GM18508 (cell line): ENCODE results near the gene CSH1.
"Not testable (repeated sequence)": the region's sequence is repeated elsewhere in the genome, so short reads cannot be mapped to it uniquely, and the experiment has no call there.

Source experiments
- ATAC-seq: cut with Tn5 transposase; IDR thresholded peaks from one replicate; pipeline ENCODE4 v1.9.1; 2021; ENCODE audit warnings: moderate number of reproducible peaks; ENCODE audit not compliant: insufficient read depth, unreplicated experiment

CSH1 gene

DNA sequence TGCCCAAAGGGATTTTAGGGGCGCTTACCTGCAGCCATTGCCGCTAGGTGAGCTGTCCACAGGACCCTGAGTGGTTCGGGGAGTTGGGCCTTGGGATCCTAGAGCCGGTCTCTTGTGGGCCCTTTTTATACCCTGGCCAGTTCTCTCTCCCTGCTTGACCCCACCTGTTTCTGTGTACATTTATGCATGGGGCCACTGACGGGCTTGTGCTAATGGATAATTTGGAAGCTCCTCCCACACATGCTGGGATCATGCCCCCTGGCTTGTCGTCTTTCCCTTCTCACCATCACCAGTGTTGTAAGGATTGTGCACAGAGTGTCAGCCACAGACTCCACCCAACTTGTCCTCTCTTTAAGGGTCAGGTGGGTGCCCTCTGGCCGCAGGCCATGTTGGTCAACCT lies 22.8 kb downstream of the CSH1 start, which contains the start of gene CSH2:
CSH2 (minus strand) TSS at position 101 of the 400 bp plus-strand sequence; CDS start at position 38, 63 bp downstream.
- ATAC-seq = not testable (repeated sequence)

DNA sequence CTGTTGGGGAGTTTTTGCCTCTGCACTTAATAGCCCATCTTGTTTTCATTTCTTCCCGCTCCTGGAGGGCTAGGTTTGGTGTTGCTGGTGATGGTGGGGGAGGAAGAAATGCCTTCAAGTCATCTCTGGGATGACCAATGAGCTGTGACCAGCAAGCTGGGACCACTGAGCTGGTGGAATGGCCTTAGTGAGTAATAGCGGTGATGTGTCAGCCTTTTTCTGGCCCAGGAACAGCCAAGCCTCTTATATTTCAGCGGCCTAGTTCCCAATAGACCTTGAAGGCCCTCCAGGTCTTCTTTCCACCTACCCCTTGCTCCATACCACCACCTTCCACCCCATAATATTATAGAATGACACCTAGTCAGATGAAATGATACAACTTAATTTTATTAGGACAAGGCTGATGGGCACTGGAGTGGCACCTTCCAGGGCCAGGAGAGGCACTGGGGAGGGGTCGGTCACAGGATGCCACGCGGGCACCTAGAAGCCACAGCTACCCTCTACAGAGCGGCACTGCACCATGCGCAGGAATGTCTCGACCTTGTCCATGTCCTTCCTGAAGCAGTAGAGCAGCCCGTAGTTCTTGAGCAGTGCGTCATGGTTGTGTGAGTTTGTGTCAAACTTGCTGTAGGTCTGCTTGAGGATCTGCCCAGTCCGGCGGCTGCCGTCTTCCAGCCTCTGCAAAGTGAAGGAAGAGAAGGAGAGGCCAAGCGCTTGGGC lies 24.6 kb downstream of the CSH1 start:
- not testable (repeated sequence) for ATAC-seq

DNA sequence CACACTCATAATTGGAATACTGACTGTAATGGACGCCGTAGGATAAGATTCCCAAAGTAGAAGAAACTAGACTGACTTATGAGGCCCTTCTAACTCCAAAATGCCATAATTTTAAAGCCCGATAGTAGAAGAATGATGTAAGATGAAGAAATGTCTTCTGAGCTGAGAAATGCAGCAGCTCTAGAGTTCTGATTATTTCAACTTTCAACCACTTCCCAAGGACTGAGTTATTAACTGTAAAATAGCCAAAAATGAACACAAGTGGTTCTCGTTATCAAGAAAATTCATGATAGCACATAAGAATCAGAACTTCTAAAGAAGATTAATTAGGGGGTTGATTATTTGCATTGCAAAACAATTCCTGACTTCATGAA lies 26.1 kb downstream of the CSH1 start:
- ATAC-seq = not testable (repeated sequence)

DNA sequence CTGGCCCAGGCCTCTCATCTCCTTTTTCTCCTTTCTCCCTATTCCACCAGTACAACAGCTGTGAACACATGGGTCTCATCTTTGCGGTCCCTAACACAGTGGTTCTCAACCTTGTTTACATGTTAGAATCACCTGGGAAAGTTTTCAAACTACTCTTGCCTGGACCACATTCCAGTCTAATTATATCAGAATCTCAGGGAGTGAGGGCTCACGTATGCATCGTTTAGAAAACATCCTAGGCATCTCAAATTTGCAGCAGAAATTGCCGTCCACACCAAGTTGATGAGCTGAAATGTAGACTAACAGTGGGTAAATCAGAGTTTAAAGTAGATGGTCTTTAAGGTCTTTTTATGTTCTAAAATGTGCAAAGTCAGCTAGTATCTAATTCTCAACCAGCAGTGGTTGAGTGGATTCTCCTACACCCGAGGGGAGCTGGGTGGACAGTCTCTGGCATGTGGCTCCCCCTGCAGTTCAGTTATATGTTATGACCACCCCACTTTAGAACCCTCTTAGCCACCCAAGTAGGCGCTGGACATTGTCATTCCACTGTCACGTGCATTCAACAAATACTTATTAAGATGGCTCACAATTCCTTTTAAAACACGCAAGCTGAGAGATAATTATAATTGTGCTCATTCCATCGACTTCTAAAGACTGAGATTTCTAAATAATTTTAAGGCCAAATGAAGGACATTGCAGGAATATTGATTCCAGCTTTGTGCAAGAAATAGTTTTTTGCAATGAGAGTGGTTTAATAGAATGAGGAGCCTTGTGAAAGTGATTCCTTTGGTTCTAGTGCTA lies 26.7 kb downstream of the CSH1 start:
- not testable (repeated sequence) for ATAC-seq

DNA sequence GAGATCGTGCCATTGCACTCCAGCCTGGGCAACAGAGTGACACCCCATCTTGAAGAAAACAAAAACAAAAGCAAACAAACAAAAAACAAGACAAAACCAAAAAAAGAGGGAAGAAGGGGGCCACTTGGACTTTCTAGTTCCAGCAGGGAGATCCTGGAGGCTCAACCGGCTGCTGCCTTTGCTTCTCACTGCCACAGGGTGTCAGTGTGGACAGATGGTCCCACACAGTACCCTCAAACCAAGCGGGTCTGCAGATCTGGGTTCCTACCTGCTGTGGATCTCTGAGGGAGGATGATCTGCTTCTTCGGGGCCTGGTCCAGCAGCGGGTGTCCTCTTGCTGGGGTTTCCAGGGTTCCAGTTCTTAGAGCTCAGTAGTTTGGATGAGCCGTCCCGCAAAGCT lies 29.7 kb downstream of the CSH1 start:
- ATAC-seq = not testable (repeated sequence)

DNA sequence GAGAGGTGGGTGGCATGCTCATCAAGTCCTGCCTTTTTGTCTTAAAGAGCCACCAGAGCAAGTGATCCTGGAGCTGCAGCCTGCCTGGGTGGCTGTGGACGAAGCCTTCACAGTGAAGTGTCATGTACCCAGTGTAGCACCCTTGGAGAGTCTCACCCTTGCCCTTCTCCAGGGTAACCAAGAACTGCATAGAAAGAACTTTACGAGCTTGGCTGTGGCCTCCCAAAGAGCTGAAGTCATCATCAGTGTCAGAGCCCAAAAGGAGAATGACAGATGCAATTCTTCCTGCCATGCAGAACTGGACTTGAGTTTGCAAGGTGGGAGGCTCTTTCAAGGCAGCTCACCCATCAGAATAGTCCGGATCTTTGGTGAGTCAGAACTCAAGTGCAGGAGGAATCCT lies 37.1 kb downstream of the CSH1 start:
- ATAC-seq = no peak

DNA sequence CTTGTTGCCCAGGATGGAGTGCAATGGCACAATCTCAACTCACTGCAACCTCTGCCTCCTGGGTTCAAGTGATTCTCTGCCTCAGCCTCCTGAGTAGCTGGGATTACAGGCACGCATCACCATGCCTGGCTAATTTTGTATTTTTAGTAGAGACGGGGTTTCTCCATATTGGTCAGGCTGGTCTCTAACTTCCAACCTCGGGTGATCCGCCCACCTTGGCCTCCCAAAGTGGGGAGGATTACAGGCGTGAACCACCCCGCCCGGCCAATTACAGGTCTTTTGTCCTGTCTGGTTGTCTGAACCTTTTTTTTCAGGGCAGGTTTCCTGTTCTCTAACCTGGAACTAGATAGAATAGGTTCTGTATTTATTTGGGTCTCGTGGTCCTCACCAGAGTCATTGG lies 39.9 kb downstream of the CSH1 start:
- not testable (repeated sequence) for ATAC-seq

DNA sequence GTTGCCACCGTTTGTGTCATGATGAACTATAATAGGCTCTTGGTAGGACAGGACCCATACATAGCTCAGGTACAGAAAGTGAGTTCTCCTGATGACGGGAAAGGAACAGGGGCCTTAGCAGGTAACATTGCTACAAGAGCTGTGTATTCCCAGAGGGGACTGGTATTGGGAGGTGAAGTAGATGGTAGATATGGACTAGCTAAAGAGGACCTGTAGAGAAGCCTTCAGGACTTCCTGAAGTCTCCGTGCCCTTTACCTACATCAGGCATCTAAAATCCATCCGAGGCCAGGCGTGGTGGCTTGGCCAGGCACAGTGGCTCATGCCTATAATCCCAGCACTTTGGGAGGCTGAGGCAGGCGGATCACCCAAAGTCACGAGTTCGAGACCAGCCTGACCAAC lies 41.2 kb downstream of the CSH1 start:
- no peak for ATAC-seq

DNA sequence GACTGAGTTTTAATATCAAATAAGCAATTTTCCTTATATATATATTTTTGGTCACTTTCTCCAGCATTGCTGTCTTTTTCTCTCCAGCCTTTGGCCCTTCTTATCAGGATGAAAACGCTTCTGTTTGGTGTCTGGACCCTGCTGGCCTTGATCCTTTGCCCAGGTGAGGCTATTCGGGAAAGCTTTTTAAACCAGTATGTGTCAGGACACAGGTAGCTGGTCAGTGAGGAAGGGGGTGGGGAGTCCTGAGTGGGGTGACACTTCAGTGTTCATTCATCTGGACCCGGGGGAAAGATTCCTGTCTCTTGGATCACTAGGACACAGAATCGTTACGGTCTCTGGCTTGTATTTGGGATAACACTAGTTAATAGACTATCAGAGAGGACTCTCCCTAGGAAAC lies 41.7 kb downstream of the CSH1 start:
- no peak for ATAC-seq

DNA sequence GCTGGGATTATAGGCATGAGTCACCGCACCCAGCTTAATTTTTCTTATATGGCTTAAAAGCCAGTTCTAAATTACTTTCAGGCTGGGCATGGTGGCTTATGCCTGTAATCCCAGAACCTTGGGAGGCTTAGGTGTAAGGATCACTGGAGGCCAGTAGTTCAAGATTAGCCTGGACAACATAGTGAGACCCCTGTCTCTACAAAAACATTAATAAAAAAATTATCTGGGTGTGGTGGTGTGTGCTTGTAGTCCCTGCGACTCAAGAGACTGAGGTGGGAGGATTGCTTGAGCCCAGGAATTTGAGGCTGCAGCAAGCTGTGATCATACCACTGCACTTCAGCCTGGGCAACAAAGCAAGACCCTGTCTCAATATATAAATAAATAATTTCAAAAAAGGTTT lies 43.1 kb downstream of the CSH1 start:
- ATAC-seq = no peak

DNA sequence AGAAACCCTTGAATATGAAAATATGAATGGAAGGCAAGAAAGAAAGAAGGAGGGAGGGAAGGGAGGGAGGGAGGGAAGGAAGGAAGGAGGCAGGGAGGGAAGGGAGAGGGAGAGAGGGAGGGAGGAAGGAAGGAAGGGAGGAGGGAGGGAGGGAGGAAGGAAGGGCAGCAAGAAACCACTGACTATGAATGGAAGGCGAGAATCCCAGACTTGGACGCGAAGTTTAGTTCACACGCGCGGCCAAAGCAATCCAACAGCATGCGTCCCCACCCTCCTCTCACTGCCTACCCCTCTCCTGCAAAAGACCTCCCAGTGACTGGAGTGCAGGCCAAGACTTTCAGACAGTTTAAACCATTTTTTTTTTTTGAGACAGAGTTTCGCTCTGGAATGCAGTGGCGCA lies 46.0 kb downstream of the CSH1 start:
- ATAC-seq = no peak

DNA sequence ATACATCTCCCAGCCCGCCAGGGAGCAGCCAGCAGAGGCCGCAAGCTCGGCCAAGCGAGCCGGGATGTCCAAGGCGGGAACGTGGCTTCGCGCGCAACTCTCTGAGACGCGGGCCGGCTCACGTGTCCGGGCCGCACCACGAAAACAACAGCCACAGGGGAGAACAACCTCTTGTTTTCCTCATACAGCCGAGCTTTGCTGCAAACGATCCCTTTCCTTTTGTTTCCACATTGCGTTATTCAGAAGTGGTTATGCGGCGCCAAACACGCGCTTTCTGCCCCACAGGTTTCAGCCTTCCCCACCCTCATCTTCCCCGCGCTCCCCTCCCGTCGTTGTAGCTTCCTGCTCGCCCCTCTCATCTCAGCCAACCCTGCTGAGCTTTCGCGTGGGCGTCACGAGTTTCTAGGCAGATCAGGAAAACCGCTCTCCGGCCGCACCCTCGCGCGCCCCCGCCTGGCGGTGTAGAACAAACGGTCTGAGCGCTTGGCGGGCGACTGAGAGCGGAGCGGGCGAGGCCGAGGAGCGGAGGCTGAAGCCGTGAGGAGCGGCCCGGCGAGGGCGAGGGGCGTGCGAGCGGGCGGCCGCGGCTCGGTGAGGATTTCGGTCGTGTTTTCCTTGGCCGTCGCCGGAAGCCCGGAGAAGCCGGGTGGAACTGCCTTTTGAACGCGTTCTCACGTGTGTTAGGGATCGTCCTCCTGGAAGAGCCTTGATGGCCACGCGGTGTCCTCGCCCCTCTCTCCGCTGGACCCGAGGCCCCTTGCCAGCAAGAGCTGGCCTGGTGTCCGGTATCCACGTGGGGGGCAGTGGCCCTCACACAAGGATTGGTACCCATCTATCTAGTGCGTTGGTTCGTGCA lies 47.3 kb downstream of the CSH1 start:
- ATAC-seq = no peak

DNA sequence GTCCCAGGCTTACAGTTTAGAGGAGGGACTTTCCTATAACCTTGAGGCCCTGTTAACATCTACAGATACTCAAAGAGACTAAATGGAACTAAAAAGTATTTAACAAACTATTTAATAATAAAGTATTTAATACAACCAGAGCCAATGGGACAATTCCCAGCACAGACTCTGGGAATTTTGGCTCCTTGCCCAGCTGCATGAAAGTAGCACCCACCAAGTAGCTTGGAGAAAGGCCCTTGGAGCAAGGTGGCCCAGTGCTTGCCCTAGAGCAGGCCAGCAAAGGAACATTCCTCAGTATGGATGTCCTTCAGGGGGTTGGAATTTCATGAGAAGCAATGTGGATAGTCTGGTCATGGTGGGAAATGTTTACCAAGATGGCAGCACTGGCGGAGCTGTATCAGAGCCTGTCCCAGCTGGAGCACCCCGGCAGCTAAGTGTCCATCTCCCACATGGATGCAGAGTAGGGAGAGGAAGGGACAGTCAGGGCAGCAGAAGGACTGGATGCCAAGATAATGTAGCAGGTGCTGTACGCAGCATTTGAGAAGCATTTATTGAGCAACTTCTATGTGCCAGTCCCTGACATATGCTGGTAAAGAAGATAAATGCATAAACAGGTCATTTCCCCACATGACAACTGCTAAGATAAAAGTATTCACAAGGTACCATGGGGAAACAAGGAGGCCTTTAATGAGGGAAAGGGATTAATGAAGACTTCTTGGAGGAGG lies 48.7 kb downstream of the CSH1 start:
- no peak for ATAC-seq

DNA sequence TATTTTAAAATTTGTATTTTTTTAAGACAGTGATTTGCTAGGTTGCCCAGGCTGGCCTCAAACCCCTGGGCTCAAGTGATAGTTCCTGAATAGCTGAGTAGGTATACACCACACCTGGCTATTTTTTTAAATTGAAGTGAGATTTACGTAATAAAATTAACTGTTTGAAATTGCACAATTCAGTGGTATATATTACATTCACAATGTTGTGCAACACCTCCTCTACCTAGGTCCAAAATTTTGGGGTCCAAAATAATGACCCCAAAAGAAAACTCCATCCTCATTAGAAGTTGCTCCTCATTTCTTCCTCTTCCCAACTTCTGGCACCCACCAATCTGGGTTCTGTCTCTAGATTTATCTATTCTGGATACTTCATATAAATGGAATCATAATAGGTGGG lies 50.9 kb downstream of the CSH1 start:
- no peak for ATAC-seq
